ENCODE measurements around the gene FKBP14.
"Not testable (repeated sequence)": the region's sequence is repeated elsewhere in the genome, so short reads cannot be mapped to it uniquely, and the experiment has no call there.

FKBP14 gene

DNA sequence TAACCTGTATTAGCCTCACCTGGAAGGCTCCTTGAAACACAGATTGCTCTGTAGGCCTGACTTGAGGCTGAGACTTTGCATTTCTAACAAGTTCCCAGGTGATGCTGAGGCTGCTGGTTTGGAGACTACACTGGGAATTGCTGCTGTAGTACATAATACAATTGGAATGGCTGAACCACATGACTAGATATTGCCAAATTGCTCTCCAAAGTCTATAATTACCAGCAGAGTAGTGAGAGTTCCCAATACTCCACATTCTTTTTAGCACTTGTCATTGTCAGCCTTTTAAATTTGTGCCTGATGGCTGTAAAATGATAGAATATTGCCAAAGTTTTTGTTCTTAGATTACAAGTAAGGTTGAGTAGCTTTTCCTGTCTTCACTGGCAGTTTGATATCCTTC, 41.6 kb upstream of the FKBP14 start:
- Histone ChIP-seq H3K4me3 (ENCODE audit: low read depth, low read length) (no peak overlapping the region), H3K36me3 (no peaks in the 10 kb centered on the region), H3K9me3 (no peaks in the 10 kb centered on the region), H3K4me1 (no peaks in the 10 kb centered on the region), H3K27me3 (no peaks in the 10 kb centered on the region)
- no peak for DNase-seq
- TF ChIP-seq, protein P1, sequence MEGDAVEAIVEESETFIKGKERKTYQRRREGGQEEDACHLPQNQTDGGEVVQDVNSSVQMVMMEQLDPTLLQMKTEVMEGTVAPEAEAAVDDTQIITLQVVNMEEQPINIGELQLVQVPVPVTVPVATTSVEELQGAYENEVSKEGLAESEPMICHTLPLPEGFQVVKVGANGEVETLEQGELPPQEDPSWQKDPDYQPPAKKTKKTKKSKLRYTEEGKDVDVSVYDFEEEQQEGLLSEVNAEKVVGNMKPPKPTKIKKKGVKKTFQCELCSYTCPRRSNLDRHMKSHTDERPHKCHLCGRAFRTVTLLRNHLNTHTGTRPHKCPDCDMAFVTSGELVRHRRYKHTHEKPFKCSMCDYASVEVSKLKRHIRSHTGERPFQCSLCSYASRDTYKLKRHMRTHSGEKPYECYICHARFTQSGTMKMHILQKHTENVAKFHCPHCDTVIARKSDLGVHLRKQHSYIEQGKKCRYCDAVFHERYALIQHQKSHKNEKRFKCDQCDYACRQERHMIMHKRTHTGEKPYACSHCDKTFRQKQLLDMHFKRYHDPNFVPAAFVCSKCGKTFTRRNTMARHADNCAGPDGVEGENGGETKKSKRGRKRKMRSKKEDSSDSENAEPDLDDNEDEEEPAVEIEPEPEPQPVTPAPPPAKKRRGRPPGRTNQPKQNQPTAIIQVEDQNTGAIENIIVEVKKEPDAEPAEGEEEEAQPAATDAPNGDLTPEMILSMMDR (IDR thresholded peaks at IDR 0.05; ENCODE audit: low read depth, low read length): no peak

DNA sequence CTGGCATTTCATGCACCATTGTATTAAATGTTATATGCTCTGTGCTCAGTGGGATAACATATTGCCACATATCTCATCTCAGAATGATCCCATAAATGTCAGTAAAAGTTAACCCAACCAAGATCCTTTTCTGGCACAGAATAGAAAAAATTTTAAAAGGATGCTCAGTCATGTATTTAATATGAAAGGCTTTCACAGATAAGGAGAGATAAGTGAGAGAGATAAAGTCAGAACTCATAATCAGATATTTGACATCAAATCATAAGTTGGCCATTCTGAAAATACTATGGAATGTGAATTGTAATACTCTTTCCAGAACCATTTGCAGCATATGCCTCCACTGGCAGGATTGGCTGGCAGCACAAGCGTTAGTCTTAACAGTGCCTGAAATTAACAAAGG, 40.2 kb upstream of the FKBP14 start:
- Histone ChIP-seq H3K27me3 (no peaks in the 10 kb centered on the region), H3K9me3 (no peaks in the 10 kb centered on the region), H3K36me3 (no peaks in the 10 kb centered on the region; the same call in 1 of the 2 replicates), H3K4me3 (ENCODE audit: low read depth, low read length) (no peak overlapping the region), H3K4me1 (no peaks in the 10 kb centered on the region)
- no peak for DNase-seq
- TF ChIP-seq, protein P1 (IDR thresholded peaks at IDR 0.05; ENCODE audit: low read depth, low read length): no peak

DNA sequence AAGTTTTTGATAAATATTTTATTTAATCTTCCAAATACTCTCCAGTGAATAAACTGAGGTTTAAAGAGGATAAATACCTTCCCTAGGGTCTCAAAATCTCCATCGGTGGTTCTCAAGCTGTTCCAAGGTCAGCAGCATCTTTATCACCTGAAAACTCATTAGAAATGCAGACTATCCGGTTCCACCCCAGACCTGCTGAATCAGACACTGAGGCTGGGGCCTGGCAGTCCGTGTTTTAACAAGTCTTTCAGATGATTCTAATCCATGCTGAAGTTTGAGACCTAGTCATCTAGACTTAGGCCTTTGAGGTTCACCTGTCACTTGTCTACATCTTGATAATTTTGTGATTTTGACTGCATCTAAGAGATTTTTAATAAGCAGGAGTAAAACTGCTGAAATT, 39.2 kb upstream of the FKBP14 start:
- no peaks in the 10 kb centered on the region for H3K27me3 ChIP-seq
- DNase-seq: no peak
- H3K36me3 ChIP-seq: peaks cover 3% of the 10 kb centered on the region; the same call in 1 of the 2 replicates
- no peaks in the 10 kb centered on the region for H3K9me3 ChIP-seq
- H3K4me3 ChIP-seq (ENCODE audit: low read depth, low read length): no peak overlapping the region
- TF ChIP-seq, protein P1 (IDR thresholded peaks at IDR 0.05; ENCODE audit: low read depth, low read length): no peak
- H3K4me1 ChIP-seq: no peaks in the 10 kb centered on the region

DNA sequence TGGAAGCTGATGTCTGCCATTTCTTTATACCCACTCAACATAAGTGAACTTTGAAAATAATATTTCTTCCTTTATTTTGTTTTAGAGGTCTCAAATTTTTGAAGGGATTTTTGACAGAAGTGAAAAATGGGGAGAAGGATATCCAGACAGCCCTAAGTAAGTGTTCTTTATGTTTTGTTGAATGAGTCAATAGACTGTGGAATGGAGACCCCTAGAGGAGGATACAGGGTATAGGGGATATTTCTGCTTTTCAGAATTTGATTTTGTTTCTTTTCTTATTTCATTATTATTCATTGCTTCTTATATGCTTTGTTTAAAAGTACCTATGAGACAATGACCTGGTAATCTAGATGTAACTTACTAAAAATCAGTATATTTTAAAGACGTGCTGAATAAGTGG, 36.1 kb upstream of the FKBP14 start:
- TF ChIP-seq, protein P1 (IDR thresholded peaks at IDR 0.05; ENCODE audit: low read depth, low read length): peak; percentile 81
- Histone ChIP-seq H3K9me3 (no peaks in the 10 kb centered on the region), H3K36me3 (peaks cover 3% of the 10 kb centered on the region; the same call in 1 of the 2 replicates), H3K4me3 (ENCODE audit: low read depth, low read length) (no peak overlapping the region), H3K27me3 (no peaks in the 10 kb centered on the region), H3K4me1 (no peaks in the 10 kb centered on the region)
- no peak for DNase-seq

DNA sequence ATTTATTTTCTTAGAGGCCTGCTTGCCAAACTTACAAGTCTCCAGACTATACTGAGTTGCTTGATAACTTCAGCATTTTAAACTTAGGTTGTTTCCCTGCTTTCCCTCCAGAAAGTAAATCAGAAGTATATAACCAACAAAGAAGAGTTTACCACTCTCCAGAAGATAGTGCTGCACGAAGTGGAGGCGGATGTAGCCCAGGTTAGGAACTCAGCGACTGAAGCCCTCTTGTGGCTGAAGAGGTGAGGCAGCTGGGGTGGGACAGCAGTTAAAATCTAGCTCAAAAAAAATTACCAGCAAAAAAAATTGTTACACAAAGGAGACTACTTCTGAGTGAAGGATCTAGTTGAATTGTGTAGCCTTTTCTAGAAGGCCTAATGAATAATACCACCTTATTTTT, 35.3 kb upstream of the FKBP14 start:
- not testable (repeated sequence) for H3K27me3 ChIP-seq; H3K4me3 ChIP-seq (ENCODE audit: low read depth, low read length); H3K36me3 ChIP-seq; H3K9me3 ChIP-seq; H3K4me1 ChIP-seq
- TF ChIP-seq, protein P1 (IDR thresholded peaks at IDR 0.05; ENCODE audit: low read depth, low read length): peak; percentile 60
- DNase-seq: peak; percentile 32

DNA sequence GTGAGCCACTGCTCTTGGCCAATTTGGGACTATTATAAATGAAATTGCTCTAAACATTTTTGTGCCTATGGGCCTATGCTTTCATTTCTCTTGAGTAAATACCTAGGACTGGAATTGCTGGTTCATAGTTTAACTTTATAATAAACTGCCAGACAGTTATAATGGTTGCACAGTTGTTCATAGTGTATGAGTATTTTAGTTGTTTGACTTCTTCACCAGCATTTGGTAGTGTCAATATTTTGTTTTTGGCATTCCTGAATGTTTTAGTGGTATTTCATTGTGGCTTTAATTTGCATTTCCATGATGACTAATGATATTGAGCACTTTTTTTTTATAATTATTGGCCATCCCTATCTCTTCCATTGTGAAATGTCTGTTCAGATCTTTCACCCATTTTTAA, 31.2 kb upstream of the FKBP14 start:
- Histone ChIP-seq H3K9me3 (no peaks in the 10 kb centered on the region), H3K36me3 (peaks cover 7% of the 10 kb centered on the region), H3K27me3 (no peaks in the 10 kb centered on the region), H3K4me3 (ENCODE audit: low read depth, low read length) (no peak overlapping the region), H3K4me1 (no peaks in the 10 kb centered on the region)
- DNase-seq: no peak
- TF ChIP-seq, protein P1 (IDR thresholded peaks at IDR 0.05; ENCODE audit: low read depth, low read length): no peak

Measured in BE2C (cell line).